DND-41 (cell line): ENCODE measurements around the gene RPS6KC1.
A peak's percentile ranks its signal among the peaks of the same experiment; 100 is the strongest.

Experiments
- ATAC-seq: fragments of 200-7000 bp; cut with Tn5 transposase; 3 replicates; pipeline ENCODE4 v1.9.1; 2021; ENCODE audit warnings: low read depth; ENCODE audit not compliant: insufficient read depth
- DNase-seq: peaks from one replicate; pipeline ENCODE4 v3.0.0-alpha.2; 2020
- H2AFZ ChIP-seq: 2 replicates; pipeline ENCODE4 v1.6.0; 2012; ENCODE audit warnings: low read depth, low read length
- H3K27ac ChIP-seq: 2 replicates; pipeline ENCODE4 v1.5.1; 2012; ENCODE audit warnings: low read length, inconsistent platforms
- H3K27me3 ChIP-seq: fragments of 200-600 bp; sonication (generic); 2 replicates; pipeline ENCODE4 v1.6.0; 2012; ENCODE audit warnings: low read length, mild to moderate bottlenecking, inconsistent platforms; ENCODE audit not compliant: insufficient read depth, poor library complexity
- H3K36me3 ChIP-seq: 2 replicates; pipeline ENCODE4 v1.5.1; 2012; ENCODE audit warnings: low read length, inconsistent platforms; ENCODE audit not compliant: insufficient read depth
- H3K4me1 ChIP-seq: 2 replicates; pipeline ENCODE4 v1.5.1; 2012; ENCODE audit warnings: mild to moderate bottlenecking, low read length; ENCODE audit not compliant: insufficient read depth
- H3K4me2 ChIP-seq: 2 replicates; pipeline ENCODE4 v1.6.0; 2012; ENCODE audit warnings: mild to moderate bottlenecking, moderate library complexity, low read length, inconsistent platforms; ENCODE audit not compliant: insufficient read depth
- H3K4me3 ChIP-seq, 2 experiments: fragments of 200-600 bp in 1 of 2; shearing (Covaris generic) in 1 of 2; 2 replicates each; pipeline ENCODE4 v1.5.1; 2012 to 2016; ENCODE audit warnings: inconsistent platforms in 2 of 2, low read length in 2 of 2, mild to moderate bottlenecking in 2 of 2, low read depth in 1 of 2, moderate library complexity in 1 of 2
- H3K79me2 ChIP-seq: 2 replicates; pipeline ENCODE4 v1.6.0; 2012; ENCODE audit warnings: low read length, inconsistent platforms; ENCODE audit not compliant: insufficient read depth
- H3K9ac ChIP-seq: 2 replicates; pipeline ENCODE4 v1.6.0; 2012; ENCODE audit warnings: low read depth, mild to moderate bottlenecking, inconsistent platforms, low read length, moderate library complexity
- H3K9me3 ChIP-seq: 2 replicates; pipeline ENCODE4 v1.5.1; 2012; ENCODE audit warnings: low read length, moderate library complexity, mild to moderate bottlenecking, inconsistent platforms; ENCODE audit not compliant: insufficient read depth, severe bottlenecking
- H4K20me1 ChIP-seq: 2 replicates; pipeline ENCODE4 v1.6.0; 2012; ENCODE audit warnings: low read length; ENCODE audit not compliant: insufficient read depth
- CTCF ChIP-seq: IDR thresholded peaks from 2 replicates; pipeline ENCODE4 v1.5.1; 2012; ENCODE audit warnings: borderline replicate concordance, low read length, moderate library complexity, mild to moderate bottlenecking; ENCODE audit not compliant: poor library complexity, severe bottlenecking; ENCODE audit errors: extremely low read depth
- EZH2 ChIP-seq: IDR thresholded peaks from 3 replicates; pipeline ENCODE4 v1.6.1; 2012; ENCODE audit warnings: borderline replicate concordance, low read depth, mild to moderate bottlenecking, moderate library complexity, low read length, inconsistent platforms; ENCODE audit not compliant: severe bottlenecking

RPS6KC1 gene

DNA sequence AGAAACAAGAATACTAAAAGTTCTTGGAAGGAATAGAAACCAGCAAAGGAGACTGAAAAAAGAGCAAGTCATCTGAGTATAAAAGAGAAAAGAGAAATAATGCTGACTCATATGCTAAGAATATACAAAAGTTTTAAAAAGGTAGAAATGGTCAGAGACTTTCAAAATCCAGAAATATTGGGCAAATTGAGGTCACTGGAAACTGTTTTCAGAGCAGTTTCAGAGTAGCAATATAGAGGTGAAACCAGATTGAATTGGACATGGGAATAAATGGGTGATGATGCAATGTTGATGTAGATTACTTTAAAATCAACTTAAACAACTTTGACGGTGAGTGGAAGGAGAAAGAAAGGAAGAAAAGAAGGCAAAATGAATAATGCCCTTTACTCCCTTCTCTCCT is 1.8 kb upstream of the RPS6KC1 start:
- Histone ChIP-seq H3K27me3 (no peaks in the 10 kb centered on the region), H3K4me2 (no peak overlapping the region)
- TF ChIP-seq EZH2 (no peak), CTCF (no peak)

GRCh38 chr1:213050745-213051126 is 305 bp upstream of the RPS6KC1 start:
- Histone ChIP-seq H3K4me3 (peak overlapping the region; percentile 56 to 86), H3K9me3 (peaks cover 8% of the 10 kb centered on the region), H3K4me2 (peak overlapping the region; percentile 92), H3K36me3 (no peaks in the 10 kb centered on the region), H2AFZ (peak overlapping the region; percentile 98), H4K20me1 (0 out of 2 replicates have a peak, but pooled peaks cover under 1% of the 10 kb centered on the region), H3K9ac (peak overlapping the region; percentile 65), H3K4me1 (peaks cover 31% of the 10 kb centered on the region), H3K27ac (peak overlapping the region; percentile 68), H3K27me3 (no peaks in the 10 kb centered on the region), H3K79me2 (peaks cover 11% of the 10 kb centered on the region)
- DNase-seq (no peak), ATAC-seq (no peak; the same call in 2 of the 3 replicates)
- TF ChIP-seq EZH2 (no peak), CTCF (no peak)

More for the DNA sequence above, 1.8 kb upstream of the RPS6KC1 start:
- Histone ChIP-seq H2AFZ (no peak overlapping the region), H3K36me3 (no peaks in the 10 kb centered on the region), H3K9ac (no peak overlapping the region), H3K9me3 (peaks cover 8% of the 10 kb centered on the region), H3K4me3 (no peak overlapping the region), H3K4me1 (peaks cover 31% of the 10 kb centered on the region), H4K20me1 (no peaks in the 10 kb centered on the region), H3K79me2 (peaks cover 10% of the 10 kb centered on the region), H3K27ac (no peak overlapping the region)
- DNase-seq (no peak), ATAC-seq (no peak)

DNA sequence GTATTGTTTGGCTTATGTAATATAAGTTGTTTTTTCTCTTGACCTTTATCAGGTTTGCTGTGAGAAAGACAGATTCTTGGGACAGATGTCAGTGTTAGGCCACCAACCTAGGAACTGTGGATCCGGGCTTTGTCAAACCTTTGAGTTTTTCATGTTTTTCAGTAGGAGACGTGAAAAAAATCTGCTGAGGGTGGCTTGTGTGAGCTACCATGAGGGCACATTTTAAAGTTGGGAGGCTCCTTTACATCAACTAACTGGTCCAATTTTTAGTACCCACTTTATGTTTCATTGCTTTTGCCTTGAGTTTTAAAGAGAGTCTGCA is 801 bp downstream of the RPS6KC1 start:
- H3K4me2 ChIP-seq = peak overlapping the region; percentile 92
- no peak for TF ChIP-seq CTCF
- TF ChIP-seq EZH2 = no peak
- H2AFZ ChIP-seq = peak overlapping the region; percentile 98
- H3K4me3 ChIP-seq = peak overlapping the region; percentile 56 to 86
- peaks cover 31% of the 10 kb centered on the region for H3K4me1 ChIP-seq
- H4K20me1 ChIP-seq = peaks cover 2% of the 10 kb centered on the region; the same call in 1 of the 2 replicates
- peak overlapping the region; percentile 41; the same call in 1 of the 2 replicates for H3K27ac ChIP-seq
- H3K9ac ChIP-seq = peak overlapping the region; percentile 65
- H3K79me2 ChIP-seq = peaks cover 22% of the 10 kb centered on the region
- H3K27me3 ChIP-seq = no peaks in the 10 kb centered on the region
- ATAC-seq (no peak), DNase-seq (no peak)
- H3K36me3 ChIP-seq = no peaks in the 10 kb centered on the region
- peaks cover 8% of the 10 kb centered on the region for H3K9me3 ChIP-seq

GRCh38 chr1:213053455-213053854 is 2.4 kb downstream of the RPS6KC1 start:
- no peak overlapping the region for H3K27ac ChIP-seq
- H3K36me3 ChIP-seq = no peaks in the 10 kb centered on the region
- TF ChIP-seq CTCF = no peak
- no peak for TF ChIP-seq EZH2
- H4K20me1 ChIP-seq = peaks cover 2% of the 10 kb centered on the region; the same call in 1 of the 2 replicates
- H3K9ac ChIP-seq = no peak overlapping the region
- H3K27me3 ChIP-seq = no peaks in the 10 kb centered on the region
- peaks cover 22% of the 10 kb centered on the region for H3K79me2 ChIP-seq
- H3K9me3 ChIP-seq = peaks cover 8% of the 10 kb centered on the region
- DNase-seq (no peak), ATAC-seq (no peak)
- no peak overlapping the region for H3K4me3 ChIP-seq
- no peak overlapping the region for H3K4me2 ChIP-seq
- peaks cover 31% of the 10 kb centered on the region for H3K4me1 ChIP-seq
- no peak overlapping the region for H2AFZ ChIP-seq
